ENCODE results near the gene GALNT10.

The GALNT10 gene

GRCh38 chr5:154406826-154407225, 216.3 kb downstream of the GALNT10 start:
- no peak for DNase-seq (ENCODE audit: low spot score)

DNA sequence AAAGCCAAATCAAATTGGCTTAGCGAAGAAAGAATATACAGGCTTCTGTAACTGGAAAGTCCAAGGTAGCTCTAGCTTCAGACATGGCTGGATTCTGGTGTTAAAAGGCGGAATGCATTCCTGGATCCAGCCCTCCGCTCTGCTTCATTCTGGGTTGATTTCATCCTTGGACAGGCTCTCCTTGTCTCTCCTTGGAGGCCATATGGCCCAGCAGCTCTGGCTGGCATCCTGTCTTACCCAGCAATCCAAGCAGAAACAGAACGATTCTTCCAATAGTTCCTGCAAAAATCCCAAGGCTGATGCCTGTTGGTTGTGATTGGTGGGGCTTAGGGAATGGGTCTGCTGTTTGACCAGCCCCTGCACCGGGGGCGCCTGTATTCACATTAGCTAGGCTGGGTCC, 218.3 kb downstream of the GALNT10 start:
- no peak for DNase-seq (ENCODE audit: low spot score)

DNA sequence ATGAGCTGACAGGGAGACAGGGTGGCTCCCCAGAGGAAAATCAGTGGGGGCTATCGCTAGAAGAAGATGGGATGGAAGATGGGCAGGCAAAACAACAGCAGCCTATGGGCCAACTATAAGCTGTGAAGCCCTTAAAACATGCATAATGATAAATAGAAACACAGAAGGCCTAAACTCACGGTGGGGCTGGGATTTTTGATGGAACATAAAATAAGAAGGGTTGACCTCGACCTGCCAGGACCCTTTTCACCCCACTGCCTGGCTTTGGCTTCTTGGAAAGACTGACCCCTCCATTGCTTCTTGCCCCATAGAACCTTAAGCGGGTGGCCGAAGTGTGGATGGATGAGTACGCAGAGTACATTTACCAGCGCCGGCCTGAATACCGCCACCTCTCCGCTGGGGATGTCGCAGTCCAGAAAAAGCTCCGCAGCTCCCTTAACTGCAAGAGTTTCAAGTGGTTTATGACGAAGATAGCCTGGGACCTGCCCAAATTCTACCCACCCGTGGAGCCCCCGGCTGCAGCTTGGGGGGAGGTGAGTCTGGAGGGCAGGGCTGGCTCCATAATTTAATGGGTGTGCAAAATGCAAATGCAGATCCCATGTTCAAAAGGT, 218.8 kb downstream of the GALNT10 start:
- no peak for DNase-seq (ENCODE audit: low spot score)

GRCh38 chr5:154410008-154410407, 219.5 kb downstream of the GALNT10 start:
- no peak for DNase-seq (ENCODE audit: low spot score)

GRCh38 chr5:154410786-154411185, 220.3 kb downstream of the GALNT10 start:
- no peak for DNase-seq (ENCODE audit: low spot score)

GRCh38 chr5:154411338-154411737, 220.8 kb downstream of the GALNT10 start:
- no peak for DNase-seq (ENCODE audit: low spot score)

GRCh38 chr5:154412316-154412715, 221.8 kb downstream of the GALNT10 start:
- DNase-seq (ENCODE audit: low spot score), result no peak

GRCh38 chr5:154412925-154413324, 222.4 kb downstream of the GALNT10 start:
- DNase-seq (ENCODE audit: low spot score), result no peak

- no peak for DNase-seq (ENCODE audit: low spot score)
Measured at GRCh38 chr5:154415114-154415513, 224.6 kb downstream of the GALNT10 start.

DNA sequence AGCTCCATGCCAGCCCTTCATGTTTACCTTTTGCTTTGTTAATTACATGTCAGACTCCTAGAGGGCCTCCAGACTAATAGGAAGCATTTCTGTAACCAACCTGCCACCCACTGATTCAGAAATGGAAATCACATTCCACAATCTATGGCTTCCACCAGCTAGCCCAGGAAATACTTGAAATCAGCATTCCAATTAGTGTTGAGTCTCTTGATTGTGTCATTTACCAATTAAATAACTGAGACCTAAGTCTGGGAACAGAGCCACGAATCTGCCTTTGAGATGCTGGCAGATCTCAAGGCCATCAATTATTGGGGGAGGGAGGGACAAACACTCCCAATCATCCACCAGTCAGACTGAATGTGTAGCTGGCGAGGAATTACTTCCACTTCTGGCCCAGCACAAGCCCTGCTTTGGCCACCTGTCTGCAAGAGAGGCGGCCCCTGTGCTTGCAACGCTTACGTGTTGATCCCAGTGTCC, 227.8 kb downstream of the GALNT10 start:
- no peak for DNase-seq (ENCODE audit: low spot score)

DNA sequence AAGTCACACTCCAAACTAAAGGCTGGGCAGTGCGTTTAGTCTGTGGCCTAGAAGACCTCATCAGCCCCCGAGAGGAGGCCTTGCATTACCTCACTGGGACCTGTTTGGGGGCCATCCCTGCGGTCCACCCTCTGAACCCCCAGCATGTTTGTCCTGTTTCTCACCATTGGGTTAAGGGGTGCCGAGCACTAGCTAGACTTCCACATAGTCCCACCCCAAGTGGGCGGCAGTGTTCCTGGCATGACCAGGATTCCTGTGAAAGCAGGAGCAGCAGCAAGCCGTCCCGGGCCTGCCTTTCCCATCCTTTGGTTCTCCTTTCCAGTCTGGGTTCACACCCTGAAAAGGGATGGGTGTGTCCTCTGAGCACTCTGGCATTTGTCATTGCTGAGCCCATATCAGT, 228.7 kb downstream of the GALNT10 start:
- DNase-seq (ENCODE audit: low spot score), result no peak

GRCh38 chr5:154421868-154422267, 231.3 kb downstream of the GALNT10 start:
- peak; percentile 26 for DNase-seq (ENCODE audit: low spot score)

DNA sequence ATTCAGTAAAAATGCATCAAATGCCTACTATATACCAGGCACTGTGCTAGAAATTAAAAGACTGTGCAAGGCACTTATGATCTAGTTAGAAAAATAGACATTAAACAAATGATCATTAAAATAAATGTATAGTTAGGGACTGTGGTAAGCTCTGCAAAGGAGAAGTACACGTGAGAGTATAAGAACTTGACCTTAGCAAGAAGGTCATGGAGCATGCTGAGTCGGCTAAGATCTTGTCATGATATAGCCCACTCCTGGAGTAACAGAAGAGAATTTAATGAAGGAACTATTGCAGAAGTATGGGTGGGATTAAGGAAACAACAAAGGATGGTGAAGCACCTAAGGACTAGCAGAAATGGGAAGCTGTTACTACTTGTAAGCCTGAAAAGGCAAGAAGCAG, 231.8 kb downstream of the GALNT10 start:
- DNase-seq (ENCODE audit: low spot score), result no peak

DNA sequence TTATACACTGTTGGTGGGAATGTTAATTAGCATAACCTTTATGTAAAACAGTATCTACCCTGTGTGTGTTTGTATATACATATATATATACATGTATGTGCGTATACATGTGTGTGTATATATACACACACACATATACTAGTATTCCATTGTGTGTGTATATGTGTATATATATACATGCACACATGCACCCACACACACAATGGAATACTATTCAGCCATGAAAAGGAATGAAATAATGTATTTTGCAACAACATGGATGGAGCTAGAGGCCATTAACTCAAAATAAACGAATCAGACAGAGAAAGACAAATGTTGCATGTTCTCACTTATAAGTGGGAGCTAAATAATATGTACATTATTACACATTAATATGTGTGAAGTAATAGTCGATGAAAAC, 237.7 kb downstream of the GALNT10 start:
- DNase-seq (ENCODE audit: low spot score), result no peak

- no peak for DNase-seq (ENCODE audit: low spot score)
Measured at GRCh38 chr5:154429341-154429740, 238.8 kb downstream of the GALNT10 start.

- DNase-seq (ENCODE audit: low spot score), result no peak
Measured at GRCh38 chr5:154430466-154430865, 239.9 kb downstream of the GALNT10 start.

DNA sequence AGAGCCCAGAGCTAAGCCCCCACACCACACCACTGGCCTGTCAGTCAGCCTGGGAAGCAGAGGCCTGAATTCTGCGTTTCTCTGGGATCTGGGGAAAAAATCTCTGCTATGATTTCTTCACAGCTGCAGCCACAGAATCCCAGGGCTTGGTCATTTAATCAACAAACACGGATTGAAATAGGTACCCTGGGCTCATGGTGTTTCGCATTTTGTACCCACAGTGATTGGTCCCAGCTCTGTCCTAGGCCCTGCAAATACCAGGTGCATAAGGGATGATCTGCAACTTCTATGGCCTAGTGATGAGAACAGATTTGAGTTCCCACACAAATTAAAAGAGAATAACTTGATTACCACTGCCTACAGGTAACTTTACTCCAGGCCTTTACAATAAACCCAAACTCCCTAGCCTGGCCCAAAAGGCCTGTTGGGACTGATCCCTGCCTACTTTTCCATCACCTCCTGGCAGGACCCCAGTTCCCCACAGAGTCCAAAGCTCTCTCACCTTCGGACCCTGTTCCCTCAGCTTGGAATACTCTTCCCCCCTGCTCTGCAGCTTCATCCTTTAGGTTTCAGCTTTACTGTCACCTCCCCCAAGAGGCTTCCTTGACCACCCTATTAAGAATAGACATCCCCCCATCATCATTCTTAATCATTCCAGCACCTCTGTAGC, 240.6 kb downstream of the GALNT10 start:
- no peak for DNase-seq (ENCODE audit: low spot score)

GRCh38 chr5:154435226-154435625, 244.7 kb downstream of the GALNT10 start:
- no peak for DNase-seq (ENCODE audit: low spot score)

DNA sequence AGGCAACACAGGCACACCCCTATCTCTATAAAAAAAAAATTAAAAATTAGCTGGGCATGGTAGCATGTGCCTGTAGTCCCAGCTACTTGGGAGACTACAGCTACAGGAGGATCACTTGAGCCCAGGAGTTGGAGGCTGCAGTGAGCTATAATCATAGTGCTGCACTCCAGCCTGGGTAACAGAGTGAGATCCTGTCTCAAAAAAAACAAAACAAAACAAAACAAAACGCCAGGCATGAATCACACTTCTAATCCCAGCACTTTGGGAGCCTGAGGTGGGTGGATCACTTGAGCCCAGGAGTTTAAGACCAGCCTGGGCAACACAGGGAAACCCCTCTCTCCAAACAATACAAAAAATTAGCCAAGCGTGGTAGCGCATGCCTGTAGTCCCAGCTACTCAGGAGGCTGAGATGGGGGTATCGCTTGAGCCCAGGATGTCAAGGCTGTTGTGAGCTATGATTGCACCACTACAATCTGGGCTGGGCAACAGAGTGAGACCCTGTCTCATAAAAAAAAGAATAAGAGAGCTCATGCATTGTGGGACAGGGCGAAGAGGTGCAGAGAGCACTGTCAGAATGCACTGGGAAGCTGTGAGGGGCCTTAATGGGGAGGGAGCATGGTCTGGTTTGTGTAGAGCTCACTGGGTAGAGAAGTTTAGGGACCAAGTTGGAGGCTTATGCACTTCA, 246.9 kb downstream of the GALNT10 start:
- no peak for DNase-seq (ENCODE audit: low spot score)

DNA sequence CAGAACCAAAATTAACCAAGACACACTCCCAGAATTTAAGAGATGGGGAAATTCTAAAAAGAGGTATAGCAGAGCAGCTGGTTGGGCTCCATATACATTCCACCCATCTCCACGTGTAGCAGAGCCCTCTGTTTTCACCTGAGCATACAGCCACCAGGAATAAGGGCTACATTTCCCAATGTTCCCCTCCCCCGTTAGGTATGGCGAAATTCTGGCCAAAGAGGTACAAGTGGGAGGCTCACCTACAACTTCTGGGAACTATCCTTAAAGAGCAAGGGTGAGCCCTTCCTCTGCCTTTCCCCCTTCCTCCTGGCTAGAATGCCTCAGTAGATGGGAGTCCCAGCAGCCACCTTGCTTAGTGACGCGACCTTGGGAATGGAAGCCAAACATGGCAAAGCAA, 250.0 kb downstream of the GALNT10 start:
- DNase-seq (ENCODE audit: low spot score), result no peak

DNA sequence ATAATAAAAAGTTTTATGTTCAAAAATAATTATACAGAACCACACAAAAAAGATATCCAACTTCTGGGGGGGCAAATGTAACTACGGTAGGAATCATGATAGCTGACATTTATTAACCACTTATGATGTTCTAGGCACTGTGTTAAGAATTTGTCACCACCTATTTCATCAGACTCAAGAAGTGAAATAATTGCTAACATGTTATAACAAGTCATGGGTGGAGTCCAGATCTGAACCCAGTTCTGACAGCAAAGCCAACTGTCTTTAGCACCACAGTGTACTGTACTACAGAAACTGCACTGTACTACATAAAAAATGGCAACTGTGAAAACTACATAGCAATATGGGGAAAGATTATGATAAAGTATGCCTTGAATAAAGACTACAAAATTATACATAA, 252.3 kb downstream of the GALNT10 start:
- no peak for DNase-seq (ENCODE audit: low spot score)

- peak; percentile 10 for DNase-seq (ENCODE audit: low spot score)
Measured at GRCh38 chr5:154444556-154445421, 254.3 kb downstream of the GALNT10 start.

Measured in globus pallidus (tissue), 1 donor.